Neural cell (in vitro differentiated cells): ENCODE measurements around the gene RANGAP1.

Source experiments
- EP300 ChIP-seq: fragments of 450-650 bp; conservative IDR thresholded peaks from 2 replicates; pipeline ENCODE4 v1.6.1; 2014; ENCODE audit warnings: antibody characterized with exemption, mild to moderate bottlenecking, moderate library complexity; ENCODE audit not compliant: poor library complexity, severe bottlenecking
- POLR2AphosphoS5 ChIP-seq: IDR thresholded peaks from 2 replicates; pipeline ENCODE4 v1.6.1; 2012
- TAF1 ChIP-seq: IDR thresholded peaks from 2 replicates; pipeline ENCODE4 v1.6.1; 2012; ENCODE audit warnings: low read depth
- TF ChIP-seq, protein P1 (sequence below): fragments of 450-650 bp; IDR thresholded peaks from 2 replicates; pipeline ENCODE4 v1.5.1; 2014; ENCODE audit warnings: antibody characterized with exemption, mild to moderate bottlenecking, moderate library complexity; ENCODE audit not compliant: poor library complexity, severe bottlenecking
- TF ChIP-seq, protein P2 (sequence below): IDR thresholded peaks from 2 replicates; pipeline ENCODE4 v1.6.1; 2012; ENCODE audit warnings: borderline replicate concordance

- TF ChIP-seq TAF1 (no peak), POLR2AphosphoS5 (no peak), EP300 (no peak)
- TF ChIP-seq, protein P1, sequence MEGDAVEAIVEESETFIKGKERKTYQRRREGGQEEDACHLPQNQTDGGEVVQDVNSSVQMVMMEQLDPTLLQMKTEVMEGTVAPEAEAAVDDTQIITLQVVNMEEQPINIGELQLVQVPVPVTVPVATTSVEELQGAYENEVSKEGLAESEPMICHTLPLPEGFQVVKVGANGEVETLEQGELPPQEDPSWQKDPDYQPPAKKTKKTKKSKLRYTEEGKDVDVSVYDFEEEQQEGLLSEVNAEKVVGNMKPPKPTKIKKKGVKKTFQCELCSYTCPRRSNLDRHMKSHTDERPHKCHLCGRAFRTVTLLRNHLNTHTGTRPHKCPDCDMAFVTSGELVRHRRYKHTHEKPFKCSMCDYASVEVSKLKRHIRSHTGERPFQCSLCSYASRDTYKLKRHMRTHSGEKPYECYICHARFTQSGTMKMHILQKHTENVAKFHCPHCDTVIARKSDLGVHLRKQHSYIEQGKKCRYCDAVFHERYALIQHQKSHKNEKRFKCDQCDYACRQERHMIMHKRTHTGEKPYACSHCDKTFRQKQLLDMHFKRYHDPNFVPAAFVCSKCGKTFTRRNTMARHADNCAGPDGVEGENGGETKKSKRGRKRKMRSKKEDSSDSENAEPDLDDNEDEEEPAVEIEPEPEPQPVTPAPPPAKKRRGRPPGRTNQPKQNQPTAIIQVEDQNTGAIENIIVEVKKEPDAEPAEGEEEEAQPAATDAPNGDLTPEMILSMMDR = no peak
- TF ChIP-seq, protein P2, sequence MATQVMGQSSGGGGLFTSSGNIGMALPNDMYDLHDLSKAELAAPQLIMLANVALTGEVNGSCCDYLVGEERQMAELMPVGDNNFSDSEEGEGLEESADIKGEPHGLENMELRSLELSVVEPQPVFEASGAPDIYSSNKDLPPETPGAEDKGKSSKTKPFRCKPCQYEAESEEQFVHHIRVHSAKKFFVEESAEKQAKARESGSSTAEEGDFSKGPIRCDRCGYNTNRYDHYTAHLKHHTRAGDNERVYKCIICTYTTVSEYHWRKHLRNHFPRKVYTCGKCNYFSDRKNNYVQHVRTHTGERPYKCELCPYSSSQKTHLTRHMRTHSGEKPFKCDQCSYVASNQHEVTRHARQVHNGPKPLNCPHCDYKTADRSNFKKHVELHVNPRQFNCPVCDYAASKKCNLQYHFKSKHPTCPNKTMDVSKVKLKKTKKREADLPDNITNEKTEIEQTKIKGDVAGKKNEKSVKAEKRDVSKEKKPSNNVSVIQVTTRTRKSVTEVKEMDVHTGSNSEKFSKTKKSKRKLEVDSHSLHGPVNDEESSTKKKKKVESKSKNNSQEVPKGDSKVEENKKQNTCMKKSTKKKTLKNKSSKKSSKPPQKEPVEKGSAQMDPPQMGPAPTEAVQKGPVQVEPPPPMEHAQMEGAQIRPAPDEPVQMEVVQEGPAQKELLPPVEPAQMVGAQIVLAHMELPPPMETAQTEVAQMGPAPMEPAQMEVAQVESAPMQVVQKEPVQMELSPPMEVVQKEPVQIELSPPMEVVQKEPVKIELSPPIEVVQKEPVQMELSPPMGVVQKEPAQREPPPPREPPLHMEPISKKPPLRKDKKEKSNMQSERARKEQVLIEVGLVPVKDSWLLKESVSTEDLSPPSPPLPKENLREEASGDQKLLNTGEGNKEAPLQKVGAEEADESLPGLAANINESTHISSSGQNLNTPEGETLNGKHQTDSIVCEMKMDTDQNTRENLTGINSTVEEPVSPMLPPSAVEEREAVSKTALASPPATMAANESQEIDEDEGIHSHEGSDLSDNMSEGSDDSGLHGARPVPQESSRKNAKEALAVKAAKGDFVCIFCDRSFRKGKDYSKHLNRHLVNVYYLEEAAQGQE = no peak
Measured at GRCh38 chr22:41222846-41223507, 63.0 kb downstream of the RANGAP1 start.
